ENCODE measurements around the gene ZNF230. TPM values are rescaled to one million over a fixed set of nuclear protein-coding genes. Genes with fewer than 3 reads are reported as not detected.

ZNF230 gene
- total and polyA plus RNA-seq, 2 of the 4 experiments (the other 2 are of a cell fraction): 1.5 to 3.4 TPM

- Histone ChIP-seq H2BK20ac (ENCODE audit: low read depth, low read length) (no peak overlapping the region), H3K9ac (ENCODE audit: low read depth, low read length) (no peak overlapping the region), H3K4ac (ENCODE audit: low read depth, low read length) (no peak overlapping the region), H4K20me1 (ENCODE audit: insufficient read depth, low read length) (no peaks in the 10 kb centered on the region), H4K5ac (ENCODE audit: low read depth, low read length) (no peak overlapping the region), H3K9me1 (ENCODE audit: insufficient read depth, low read length) (no peaks in the 10 kb centered on the region), H3K27ac (ENCODE audit: insufficient read depth, low read length) (peak overlapping the region; percentile 24; the same call in 1 of the 2 replicates), H2BK5ac (ENCODE audit: low read depth, low read length, poor library complexity, severe bottlenecking) (no peak overlapping the region), H3K18ac (ENCODE audit: low read depth, low read length) (no peak overlapping the region), H3K14ac (replicated peaks; ENCODE audit: low read depth, low read length) (no peak overlapping the region), H3K23ac (ENCODE audit: low read depth, low read length) (no peak overlapping the region), H2AFZ (replicated peaks; ENCODE audit: low read length, poor library complexity) (no peak overlapping the region), H2AK5ac (ENCODE audit: low read depth, low read length) (no peak overlapping the region), H4K8ac (ENCODE audit: low read depth in 2 of 2, low read length in 2 of 2) (no peak overlapping the region), H3K9me3 (ENCODE audit: control insufficient read depth, insufficient read depth, low read length) (peaks cover 32% of the 10 kb centered on the region), H3K4me2 (ENCODE audit: low read depth, low read length) (no peak overlapping the region), H3K27me3 (ENCODE audit: control insufficient read depth, insufficient read depth, low read length) (no peaks in the 10 kb centered on the region), H3K79me1 (ENCODE audit: low read depth in 1 of 2, low read length in 2 of 2) (peaks cover 8 to 21% of the 10 kb centered on the region in 2 experiments; a peak in 1 of 4 replicates), H3K4me1 (ENCODE audit: control insufficient read depth, insufficient read depth, low read length) (peaks cover 2% of the 10 kb centered on the region; the same call in 1 of the 2 replicates), H4K91ac (ENCODE audit: insufficient read depth, low read depth, low read length) (no peak overlapping the region), H2BK120ac (ENCODE audit: low read depth, low read length) (no peak overlapping the region), H2BK15ac (ENCODE audit: low read depth, low read length) (no peak overlapping the region), H3K36me3 (ENCODE audit: control insufficient read depth, insufficient read depth, low read length) (peaks cover 12% of the 10 kb centered on the region), H3K4me3 (ENCODE audit: insufficient read depth, low read depth, low read length) (no peak overlapping the region), H2AK9ac (replicated peaks; ENCODE audit: low read depth, low read length, poor library complexity) (no peak overlapping the region), H3K56ac (ENCODE audit: extremely low read depth, insufficient read depth, low read length) (no peak overlapping the region)
- BruUV-seq (replicated peaks): no TSS peak
- DNase-seq: peak; percentile 89
- intact Hi-C loops (cut with micrococcal nuclease): no loop called here
- dilution Hi-C loops (cut with HindIII; ENCODE audit: low sequenced_read_pairs, unreplicated experiment): no loop called here
- in situ Hi-C loops (cut with MboI; ENCODE audit: low sequenced_read_pairs): no loop called here
- ATAC-seq (ENCODE audit: low read depth): peak; percentile 84
- ChIA-PET POLR2A (ENCODE audit: unreplicated experiment) (no interaction called here), CTCF (no interaction called here)
- TF ChIP-seq CTCF (conservative IDR thresholded peaks at IDR 0.05; ENCODE audit: low read depth, low read length): no peak
- peak; percentile 98 for TF ChIP-seq CEBPB (IDR thresholded peaks at IDR 0.05; ENCODE audit: low read depth, low read length)
- WGBS, 2 experiments (ENCODE audit: extremely low coverage in 2 of 2, insufficient read length in 1 of 2): no CpG with 5 or more reads among the region's 3 CpGs
Observed at GRCh38 chr19:43957891-43958290, 44.9 kb upstream of the ZNF230 start.

Measured in IMR-90 (cell line).